Activated B cell treated with CpG ODN at 0.5 μM for 24 hours (primary cell): ENCODE measurements around the gene VPS13A. TPM values are rescaled to one million over a fixed set of nuclear protein-coding genes. Genes with fewer than 3 reads are reported as not detected.

Experiments used
- ATAC-seq: fragments of 200-7000 bp; cut with Tn5 transposase; one replicate; pipeline ENCODE4 v1.10.0; 2021; ENCODE audit warnings: low read depth, mild to moderate bottlenecking, moderate library complexity
- CTCF ChIA-PET: fragments of 350-600 bp; sonication (Branson Sonifier 250); formaldehyde crosslinking; loops from one replicate; lab custom pipeline; 2021; ENCODE audit warnings: antibody characterized with exemption; lab: Charles Lee
- POLR2A ChIA-PET: fragments of 350-600 bp; sonication (Branson Sonifier 250); formaldehyde crosslinking; loops from one replicate; lab custom pipeline; 2021; ENCODE audit warnings: antibody characterized with exemption; lab: Charles Lee
- DNase-seq: peaks from one replicate; pipeline ENCODE4 v3.0.0; 2022
- H3K27ac Mint-ChIP-seq: one replicate; pipeline ENCODE4 v1.8.0; 2020; ENCODE audit warnings: mixed read lengths
- H3K27me3 Mint-ChIP-seq: one replicate; pipeline ENCODE4 v1.8.0; 2021; ENCODE audit warnings: mixed read lengths
- H3K36me3 Mint-ChIP-seq: one replicate; pipeline ENCODE4 v1.8.0; 2021; ENCODE audit warnings: low read depth, mixed read lengths
- H3K4me1 Mint-ChIP-seq: one replicate; pipeline ENCODE4 v1.8.0; 2021; ENCODE audit warnings: mixed read lengths
- H3K4me3 Mint-ChIP-seq: one replicate; pipeline ENCODE4 v1.8.0; 2020; ENCODE audit warnings: mild to moderate bottlenecking, mixed read lengths
- H3K9me3 Mint-ChIP-seq: one replicate; pipeline ENCODE4 v1.8.0; 2020; ENCODE audit warnings: mixed read lengths
- CTCF ChIP-seq: fragments of 200-600 bp; IDR thresholded peaks from one replicate; pipeline ENCODE4 v1.8.0; 2022; ENCODE audit warnings: antibody characterized with exemption, mild to moderate bottlenecking
- intact Hi-C: fragments of 100-400 bp; cut with micrococcal nuclease; formaldehyde crosslinking; loops from one replicate; pipeline ENCODE4 v1.15.1; 2024
- total RNA-seq: library from RNA; stranded (reverse); gene quantifications from 2 replicates; pipeline ENCODE4 v1.2.3, GENCODE V29; 2022

The VPS13A gene
- total RNA-seq, 1 donor from 2014 or later = 69.8 TPM

GRCh38 chr9:77177894-77178794 lies 810 bp downstream of the VPS13A start:
- no peaks in the 10 kb centered on the region for H3K9me3 Mint-ChIP-seq
- peaks cover 3% of the 10 kb centered on the region for H3K36me3 Mint-ChIP-seq
- H3K27ac Mint-ChIP-seq = peak overlapping the region; percentile 83
- H3K4me3 Mint-ChIP-seq = peak overlapping the region; percentile 92
- H3K27me3 Mint-ChIP-seq = no peaks in the 10 kb centered on the region
- peaks cover 29% of the 10 kb centered on the region for H3K4me1 Mint-ChIP-seq
- ATAC-seq = peak; percentile 3
- no peak for TF ChIP-seq CTCF
- intact Hi-C loops = loop anchor here (1.0 to 5.0 kb wide), 8 partner anchors 11 to 1119 kb away; partner anchors contain the start of genes CEP78, GCNT1, GNAQ and PSAT1
- ChIA-PET CTCF (no interaction called here), POLR2A (interaction anchor here (1.6 kb wide), 1 partner anchor 784 kb away, joined by 14 read pairs; the partner anchor contains the start of gene RFK)
- DNase-seq = peak; percentile 56

DNA sequence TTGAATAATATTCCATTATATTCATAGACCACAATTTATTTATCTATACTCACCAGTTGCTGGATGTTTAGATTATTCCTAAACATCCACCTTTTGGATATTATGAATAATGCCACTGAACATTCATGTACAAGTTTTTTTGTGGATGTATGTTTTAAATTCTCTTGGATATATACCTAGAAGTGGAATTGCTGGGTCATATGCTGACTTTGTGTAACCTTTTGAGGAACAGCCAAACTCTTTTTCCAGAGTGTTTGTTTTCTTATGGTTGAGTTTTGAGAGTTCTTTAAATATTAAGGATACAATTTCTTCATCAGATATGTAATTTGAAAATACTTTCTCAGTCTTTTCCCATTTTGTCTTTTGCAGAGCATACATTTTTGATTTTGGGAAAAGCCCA lies 2.7 kb downstream of the VPS13A start:
- H3K9me3 Mint-ChIP-seq = no peaks in the 10 kb centered on the region
- DNase-seq (no peak), ATAC-seq (no peak)
- TF ChIP-seq CTCF = no peak
- ChIA-PET POLR2A (no interaction called here), CTCF (no interaction called here)
- H3K36me3 Mint-ChIP-seq = peaks cover 3% of the 10 kb centered on the region
- H3K4me1 Mint-ChIP-seq = peaks cover 29% of the 10 kb centered on the region
- H3K27ac Mint-ChIP-seq = no peak overlapping the region
- H3K27me3 Mint-ChIP-seq = no peaks in the 10 kb centered on the region
- intact Hi-C loops = no loop called here
- peak overlapping the region; percentile 56 for H3K4me3 Mint-ChIP-seq

- Mint-ChIP-seq H3K27ac (no peak overlapping the region), H3K4me3 (no peak overlapping the region), H3K36me3 (peaks cover 1% of the 10 kb centered on the region), H3K27me3 (no peaks in the 10 kb centered on the region), H3K4me1 (peaks cover 18% of the 10 kb centered on the region), H3K9me3 (peaks cover 2% of the 10 kb centered on the region)
- no peak for DNase-seq
- CTCF ChIA-PET = no interaction called here
- TF ChIP-seq CTCF = no peak
- no peak for ATAC-seq
- intact Hi-C loops = no loop called here
- POLR2A ChIA-PET = interaction anchor here (0.6 kb wide), 1 partner anchor 532 kb away, joined by 3 read pairs; no protein-coding TSS in a partner anchor
Observed at GRCh38 chr9:77183581-77183980, 6.2 kb downstream of the VPS13A start.

DNA sequence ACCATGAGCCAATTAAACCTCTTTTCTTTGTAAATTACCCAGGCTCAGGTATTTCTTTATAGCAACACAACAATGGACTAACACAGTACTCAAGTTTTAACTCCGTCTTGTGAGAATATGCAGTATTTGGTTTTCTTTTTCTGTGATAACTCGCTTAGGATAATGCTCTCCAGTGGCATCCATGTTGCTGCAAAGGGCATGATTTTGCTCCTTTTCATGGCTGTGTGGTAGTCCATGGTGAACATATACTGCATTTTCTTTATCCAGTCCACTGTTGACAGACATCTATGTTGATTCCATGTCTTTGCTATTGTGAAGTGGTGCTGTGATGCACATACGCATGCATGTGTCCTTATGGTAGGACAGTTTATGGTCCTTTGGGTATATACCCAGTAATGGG lies 10.9 kb downstream of the VPS13A start:
- intact Hi-C loops = no loop called here
- DNase-seq (no peak), ATAC-seq (no peak)
- POLR2A ChIA-PET = no interaction called here
- peaks cover 4% of the 10 kb centered on the region for H3K9me3 Mint-ChIP-seq
- H3K27me3 Mint-ChIP-seq = no peaks in the 10 kb centered on the region
- H3K36me3 Mint-ChIP-seq = no peaks in the 10 kb centered on the region
- H3K4me1 Mint-ChIP-seq = peaks cover 24% of the 10 kb centered on the region
- no peak overlapping the region for H3K27ac Mint-ChIP-seq
- CTCF ChIA-PET = no interaction called here
- H3K4me3 Mint-ChIP-seq = no peak overlapping the region
- no peak for TF ChIP-seq CTCF

DNA sequence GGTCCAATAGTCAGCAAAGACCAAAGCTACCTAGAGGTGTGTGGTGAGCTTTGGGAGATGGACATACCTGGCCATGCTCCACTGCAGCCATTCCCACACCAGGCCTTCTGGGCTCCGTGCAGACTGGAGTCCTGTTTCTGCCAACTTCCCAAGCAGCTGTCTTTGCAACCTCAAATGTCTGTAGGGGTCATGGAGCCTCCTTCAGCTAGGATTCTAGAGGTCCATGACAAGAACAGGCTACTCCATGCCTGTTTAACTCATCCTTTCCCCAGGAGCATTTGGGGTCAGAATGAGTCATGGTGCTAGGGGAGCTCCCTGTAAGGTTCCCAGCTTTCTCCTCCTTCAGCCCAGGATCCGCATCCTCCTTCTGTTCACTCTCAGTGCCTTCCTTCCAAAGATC lies 17.1 kb downstream of the VPS13A start:
- H3K27me3 Mint-ChIP-seq = no peaks in the 10 kb centered on the region
- no peak for ATAC-seq

More for the DNA sequence above, 17.1 kb downstream of the VPS13A start:
- no peaks in the 10 kb centered on the region for H3K9me3 Mint-ChIP-seq
- peaks cover 20% of the 10 kb centered on the region for H3K4me1 Mint-ChIP-seq
- ChIA-PET POLR2A (no interaction called here), CTCF (interaction anchor here (1.6 kb wide), 1 partner anchor 27 kb away, joined by 4 read pairs; no protein-coding TSS in a partner anchor)
- intact Hi-C loops = no loop called here
- no peak overlapping the region for H3K27ac Mint-ChIP-seq
- no peak for TF ChIP-seq CTCF
- no peak for DNase-seq
- no peak overlapping the region for H3K4me3 Mint-ChIP-seq
- no peaks in the 10 kb centered on the region for H3K36me3 Mint-ChIP-seq
